Measurements from ENCODE around the gene NEMP1.
"Not testable (repeated sequence)": the region's sequence is repeated elsewhere in the genome, so short reads cannot be mapped to it uniquely, and the experiment has no call there.

NEMP1 gene

DNA sequence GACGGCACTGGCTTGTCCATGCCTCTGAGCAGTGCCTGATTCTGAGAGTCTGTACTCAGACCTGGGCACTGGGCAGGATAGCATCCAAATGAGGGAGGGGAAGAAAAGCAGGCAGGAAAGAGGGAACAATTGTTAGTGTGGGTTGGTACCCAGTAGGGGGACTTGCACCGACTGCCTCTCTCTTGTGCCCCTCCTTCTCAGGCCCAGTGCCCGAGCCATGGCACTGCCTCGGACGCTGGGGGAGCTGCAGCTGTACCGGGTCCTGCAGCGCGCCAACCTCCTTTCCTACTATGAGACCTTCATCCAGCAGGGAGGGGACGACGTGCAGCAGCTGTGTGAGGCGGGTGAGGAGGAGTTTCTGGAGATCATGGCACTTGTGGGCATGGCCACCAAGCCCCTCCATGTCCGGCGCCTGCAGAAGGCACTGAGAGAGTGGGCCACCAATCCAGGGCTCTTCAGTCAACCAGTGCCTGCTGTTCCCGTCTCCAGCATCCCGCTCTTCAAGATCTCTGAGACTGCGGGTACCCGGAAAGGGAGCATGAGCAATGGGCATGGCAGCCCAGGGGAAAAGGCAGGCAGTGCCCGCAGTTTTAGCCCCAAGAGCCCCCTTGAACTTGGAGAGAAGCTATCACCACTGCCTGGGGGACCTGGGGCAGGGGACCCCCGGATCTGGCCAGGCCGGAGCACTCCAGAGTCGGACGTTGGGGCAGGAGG is 12.5 kb upstream of the NEMP1 start:
- no peak for DNase-seq

- no peak for DNase-seq
Measured at GRCh38 chr12:57090490-57090889, 11.9 kb upstream of the NEMP1 start.

- peak; percentile 69 to 78 for DNase-seq
Measured at GRCh38 chr12:57089271-57090245, 11.0 kb upstream of the NEMP1 start.

DNA sequence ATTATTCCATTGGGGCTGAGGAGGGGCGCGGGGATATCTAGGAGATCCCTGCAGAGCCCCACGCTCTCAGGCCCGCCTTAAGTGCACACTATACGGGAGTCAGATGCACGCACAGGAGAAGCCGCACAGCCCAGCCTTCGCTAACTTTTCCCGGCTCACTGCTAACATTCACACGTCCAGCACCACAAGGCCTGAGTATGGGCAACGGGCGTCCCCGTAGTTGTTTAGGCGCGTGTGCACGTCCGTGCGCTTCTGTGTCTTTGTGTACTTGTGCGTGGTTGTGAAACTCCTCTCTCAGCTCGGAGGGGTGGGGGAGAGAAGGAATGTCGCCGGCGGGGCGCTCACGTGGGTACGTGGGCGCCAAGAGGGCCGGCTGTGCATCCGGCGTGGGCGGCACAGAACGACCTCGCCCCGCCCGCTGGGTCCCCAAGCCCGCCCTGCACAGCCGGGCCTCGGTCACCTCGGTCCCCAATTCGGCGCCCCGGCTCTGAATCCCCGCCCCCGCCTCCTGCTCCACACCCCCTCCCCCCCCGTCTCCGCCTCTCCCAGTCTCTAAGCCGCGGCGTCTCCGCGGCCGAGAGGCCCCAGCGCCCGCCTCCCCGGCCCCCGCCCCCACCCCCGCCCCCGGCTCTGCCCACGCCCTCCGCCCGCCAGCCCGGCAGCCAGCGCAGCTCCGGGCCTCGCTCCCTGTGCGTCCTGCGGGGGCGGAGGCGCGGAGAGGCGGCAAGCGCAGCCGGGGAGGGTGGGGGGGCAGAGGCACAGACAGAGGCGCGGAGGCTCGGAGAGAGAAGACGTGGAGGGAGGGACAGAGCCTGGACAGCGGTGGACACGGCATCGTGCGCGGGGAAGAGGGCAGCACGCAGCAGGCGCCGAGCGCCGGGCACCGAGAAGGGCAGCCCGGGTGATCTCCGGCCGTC is 10.0 kb upstream of the NEMP1 start, which contains the start of gene NAB2:
NAB2 (plus strand) TSS at position 761 of the 917 bp plus-strand sequence. CDS start 158 bp downstream, outside the sequence.
- peak; percentile 90 to 96 for DNase-seq

GRCh38 chr12:57087691-57088353 is 9.2 kb upstream of the NEMP1 start:
- peak; percentile 84 to 91 for DNase-seq

DNA sequence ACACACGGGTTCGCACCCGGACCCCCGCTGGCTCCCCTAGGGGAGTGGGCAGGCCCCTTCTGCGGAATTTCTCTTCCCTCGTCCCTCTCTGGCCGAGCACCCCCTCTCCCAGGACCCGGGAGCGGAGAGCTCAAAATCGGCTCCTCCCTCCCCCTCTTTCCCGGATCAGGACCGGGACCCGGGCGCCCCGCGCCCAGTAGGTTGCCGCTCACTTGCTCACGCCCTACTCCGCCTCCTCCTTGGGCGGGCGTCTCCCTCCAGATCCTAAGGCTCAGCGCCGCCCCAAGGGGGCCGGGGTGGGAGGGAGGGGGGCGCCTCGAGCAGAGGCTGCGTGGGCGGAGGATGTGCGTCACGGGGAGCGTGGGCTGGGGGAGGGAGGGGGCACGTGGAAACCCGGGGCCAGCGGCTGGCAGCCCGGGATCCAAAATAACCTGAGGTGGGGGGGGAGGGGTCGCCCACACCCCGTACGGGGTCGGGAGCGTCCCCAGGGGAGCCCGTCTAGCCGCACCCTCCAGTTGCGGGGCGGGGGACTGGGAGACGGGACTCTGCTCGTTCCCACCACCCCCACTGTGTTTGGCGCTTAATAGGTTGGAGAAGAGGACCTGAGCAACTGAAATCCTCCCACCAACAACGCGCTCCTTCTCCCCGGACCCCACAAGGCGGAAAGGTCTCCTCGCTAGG is 8.6 kb upstream of the NEMP1 start:
- peak; percentile 97 to 98 for DNase-seq

DNA sequence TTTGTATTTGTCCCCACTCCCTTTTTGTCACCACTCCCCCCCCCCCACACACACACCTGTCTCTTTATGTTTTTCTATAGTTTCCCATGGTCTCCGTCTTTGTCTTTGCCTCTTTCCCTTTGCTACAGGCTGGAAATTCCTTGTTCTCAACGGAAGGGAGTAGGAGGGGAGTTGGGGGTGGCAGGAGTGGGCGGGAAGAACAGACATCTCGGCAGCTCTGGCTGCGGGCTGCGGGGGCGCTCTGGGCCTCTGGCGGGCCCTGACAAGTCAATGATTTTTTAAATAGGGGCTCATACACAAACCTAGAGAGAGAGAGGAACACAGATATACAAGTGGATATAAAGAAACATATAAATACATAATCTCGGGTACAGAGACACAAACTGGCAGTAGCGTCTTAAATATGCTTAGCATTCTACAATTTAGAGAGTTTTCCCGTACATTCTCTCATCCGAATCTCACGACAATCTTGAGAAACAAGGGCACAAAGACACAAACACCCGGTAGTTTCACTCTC is 8.0 kb upstream of the NEMP1 start:
- peak; percentile 74 to 84 for DNase-seq

GRCh38 chr12:57085999-57086492 is 7.5 kb upstream of the NEMP1 start:
- DNase-seq, result peak in 1 of 2 donors; percentile 54

GRCh38 chr12:57080855-57081254 is 2.3 kb upstream of the NEMP1 start:
- DNase-seq, result no peak

GRCh38 chr12:57079821-57080220 is 1.2 kb upstream of the NEMP1 start:
- no peak for DNase-seq

GRCh38 chr12:57073566-57074450 is 4.8 kb downstream of the NEMP1 start:
- DNase-seq, result not testable (repeated sequence)

DNA sequence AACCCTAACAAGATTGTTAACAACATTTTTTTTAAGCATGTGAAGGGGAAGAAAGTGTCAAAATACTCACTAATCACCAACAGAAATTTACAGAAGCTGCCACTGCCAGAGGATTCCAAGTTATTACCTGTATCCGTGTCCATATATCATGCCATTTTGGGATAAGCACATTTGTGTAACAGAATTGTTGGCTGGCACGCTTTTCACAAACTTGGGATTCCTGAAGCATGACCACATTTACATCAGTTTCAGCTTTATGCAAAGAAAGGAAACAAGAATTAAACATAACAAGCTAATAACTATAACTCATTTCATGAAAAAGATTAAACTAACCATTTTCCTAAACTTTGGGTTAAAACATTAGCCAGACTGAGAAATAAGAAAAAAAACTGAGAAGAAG is 5.9 kb downstream of the NEMP1 start:
- DNase-seq, result no peak

DNA sequence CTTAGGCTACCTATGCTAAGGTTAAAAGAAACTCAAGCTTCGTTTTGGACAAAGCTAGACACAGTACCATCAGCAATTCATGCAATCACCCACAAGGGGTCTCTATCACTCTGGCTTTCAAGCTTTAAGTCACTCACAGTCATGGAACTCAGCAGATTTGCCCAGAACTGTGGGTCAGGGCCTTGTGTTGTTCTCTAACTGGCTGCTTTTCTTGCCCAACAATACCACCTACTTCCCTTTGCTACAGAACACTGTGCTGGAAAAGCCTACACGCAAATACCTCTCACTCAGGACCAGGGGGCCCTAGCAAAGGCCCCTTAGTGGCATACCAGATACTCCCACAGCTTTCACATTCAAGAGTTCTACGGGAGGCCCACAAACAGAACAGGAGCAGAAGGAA is 9.1 kb downstream of the NEMP1 start:
- DNase-seq, result peak; percentile 62 to 66

DNA sequence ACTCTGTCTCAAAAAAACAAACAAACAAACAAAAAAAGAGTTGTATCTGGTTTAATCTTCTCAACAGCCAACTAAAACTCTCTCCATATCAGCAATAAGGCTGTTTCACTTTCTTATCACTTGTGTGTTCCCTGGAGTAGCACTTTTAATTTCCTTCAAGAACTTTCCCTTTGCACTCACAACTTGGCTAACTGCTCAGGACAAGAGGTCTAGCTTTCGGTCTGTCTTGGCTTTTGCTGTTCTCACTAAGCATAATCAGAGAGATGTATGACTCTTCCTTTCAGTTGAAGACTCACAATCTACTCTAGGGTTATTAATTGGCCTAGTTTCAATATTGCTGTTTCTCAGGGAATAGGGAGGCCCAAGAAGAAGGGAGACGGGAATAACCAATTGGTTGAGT is 12.3 kb downstream of the NEMP1 start:
- DNase-seq, result no peak

DNA sequence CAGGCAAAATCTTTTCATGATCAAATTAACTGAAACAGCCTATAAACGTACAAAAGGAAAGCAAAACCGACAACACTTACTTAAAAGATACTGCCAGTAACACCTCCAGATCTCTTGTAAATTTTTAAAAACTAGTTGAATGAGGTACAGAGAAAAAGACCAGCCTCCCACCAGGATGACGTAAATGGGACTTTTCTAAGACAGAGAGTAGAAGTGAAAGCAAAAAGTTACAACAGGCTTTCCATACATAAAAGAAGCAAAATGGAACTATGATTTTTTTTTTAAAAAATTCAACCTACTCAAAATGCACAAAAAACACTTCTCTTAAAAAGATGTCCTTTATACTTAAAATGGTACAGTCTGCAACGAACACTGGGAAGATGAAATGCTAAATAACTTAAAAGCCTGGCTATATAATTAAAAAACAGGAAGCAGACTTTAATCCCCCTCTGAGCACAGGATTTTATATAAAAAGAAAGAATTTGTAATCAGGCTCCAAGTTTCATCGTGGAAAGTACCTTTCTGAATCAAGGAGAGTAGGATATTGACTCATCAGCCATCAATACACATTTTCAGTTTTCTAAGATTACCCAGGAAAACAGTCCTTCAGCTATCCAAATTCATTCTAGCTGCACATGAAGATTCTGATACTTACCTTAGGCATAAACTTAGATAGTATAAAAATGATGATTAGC is 14.5 kb downstream of the NEMP1 start:
- peak; percentile 58 to 66 for DNase-seq

DNA sequence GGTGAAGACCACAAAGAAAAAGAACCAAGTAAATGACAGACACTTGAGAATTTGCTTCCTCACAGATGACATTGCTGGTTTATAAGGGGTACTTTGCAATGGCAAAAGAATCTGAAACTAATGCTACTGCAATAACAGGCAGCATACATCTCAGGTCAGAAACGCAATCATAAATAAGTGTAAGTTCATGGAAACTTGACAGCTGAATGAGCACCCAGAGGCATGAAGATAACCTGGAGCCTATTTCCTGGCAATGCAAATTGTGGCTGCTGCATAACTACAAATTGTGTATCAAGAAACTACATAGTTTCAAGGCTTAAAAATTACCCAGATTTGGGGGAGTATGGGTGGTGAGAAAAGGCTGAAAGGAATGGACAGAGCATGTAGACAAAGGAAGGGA is 20.1 kb downstream of the NEMP1 start:
- no peak for DNase-seq

DNA sequence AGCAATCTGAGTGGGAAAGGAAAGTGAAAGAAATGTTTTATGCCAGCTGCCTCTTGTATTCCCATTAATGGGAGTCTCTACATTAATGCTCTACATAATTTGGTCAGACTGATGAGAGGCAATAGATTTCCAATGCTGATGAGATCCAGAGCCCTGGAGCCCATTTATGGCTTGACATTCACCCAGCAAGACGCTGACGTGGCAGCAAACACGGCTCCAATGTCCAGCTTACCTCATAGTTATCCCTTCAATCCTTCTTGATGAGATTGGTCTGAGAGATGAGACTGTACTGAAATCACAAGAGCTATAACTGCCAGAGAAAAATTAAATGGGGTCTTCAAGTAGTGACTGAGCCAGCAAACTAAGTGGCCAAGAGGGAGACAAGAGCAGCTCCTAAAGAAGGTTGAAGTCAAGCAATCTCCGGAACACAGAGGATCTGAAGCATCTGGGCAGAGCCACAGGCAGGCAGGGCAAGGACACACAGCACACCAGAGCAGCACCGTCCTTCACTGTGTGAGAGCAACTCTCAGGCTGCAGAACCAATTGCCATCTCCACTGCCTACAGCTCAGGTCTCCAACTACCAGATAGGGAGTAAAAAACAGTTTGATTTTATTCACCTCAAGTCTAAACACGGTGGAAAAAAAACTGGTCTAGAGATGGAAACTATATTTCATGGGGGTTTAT is 21.4 kb downstream of the NEMP1 start:
- DNase-seq, result no peak

DNA sequence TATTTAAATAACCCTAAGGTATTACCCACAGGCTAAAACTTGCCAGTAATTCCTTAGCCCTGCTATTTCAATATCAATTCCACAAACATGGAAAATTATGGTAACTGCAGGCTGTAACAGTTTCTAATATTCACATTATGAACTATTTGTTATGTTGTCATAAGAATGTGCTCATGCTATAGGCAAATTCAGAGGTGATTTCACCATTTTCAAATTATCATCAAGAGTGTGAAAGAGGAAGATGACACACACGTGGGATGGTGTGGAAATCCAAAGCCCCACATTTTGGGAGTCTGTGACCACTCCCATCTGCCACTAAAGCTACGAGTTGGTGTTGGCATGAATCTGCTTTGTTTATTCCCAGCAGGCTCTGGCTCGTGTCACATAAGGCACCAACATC is 22.8 kb downstream of the NEMP1 start:
- DNase-seq, result no peak

DNA sequence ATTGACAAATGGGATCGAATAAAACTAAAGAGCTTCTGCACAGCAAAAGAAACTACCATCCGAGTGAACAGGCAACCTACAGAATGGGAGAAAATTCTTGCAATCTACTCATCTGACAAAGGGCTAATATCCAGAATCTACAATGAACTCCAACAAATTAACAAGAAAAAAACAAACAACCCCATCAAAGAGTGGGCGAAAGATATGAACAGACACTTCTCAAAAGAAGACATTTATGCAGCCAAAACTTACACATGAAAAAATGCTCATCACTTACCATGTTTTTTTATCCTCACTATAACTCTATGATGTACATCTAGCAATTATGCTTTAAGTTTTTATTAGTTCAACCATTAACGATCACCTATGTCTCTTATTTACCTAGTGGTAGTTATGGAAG is 24.7 kb downstream of the NEMP1 start:
- DNase-seq, result not testable (repeated sequence)

Measured in activated CD4-positive, alpha-beta T cell treated with anti-CD3 and anti-CD28 coated beads for 4 hours (primary cell).